GM12801 (cell line): ENCODE measurements around the gene ZNF571.

Experiments used
- CTCF ChIP-seq: IDR thresholded peaks from one replicate; pipeline ENCODE4 v1.5.1; 2011; ENCODE audit warnings: control low read depth; ENCODE audit not compliant: insufficient read length; ENCODE audit errors: extremely low read depth

ZNF571 gene

GRCh38 chr19:37564624-37565369 lies 29.8 kb downstream of the ZNF571 start:
- TF ChIP-seq CTCF: no peak

GRCh38 chr19:37563518-37563917 lies 31.1 kb downstream of the ZNF571 start:
- no peak for TF ChIP-seq CTCF

GRCh38 chr19:37551129-37551993 lies 43.2 kb downstream of the ZNF571 start:
- TF ChIP-seq CTCF: no peak

GRCh38 chr19:37537391-37537947 lies 57.1 kb downstream of the ZNF571 start:
- TF ChIP-seq CTCF: no peak

GRCh38 chr19:37519890-37520289 lies 74.7 kb downstream of the ZNF571 start:
- TF ChIP-seq CTCF: no peak
